K562 (cell line): ENCODE data around the gene DDX41. TPM values are rescaled to one million over a fixed set of nuclear protein-coding genes. Genes with fewer than 3 reads are reported as not detected.

Source experiments
- CBFB ChIP-seq: sonication (generic); formaldehyde crosslinking; IDR thresholded peaks from 2 replicates; pipeline ENCODE4 v1.4.0; 2020; ENCODE audit warnings: mild to moderate bottlenecking, missing genetic modification reagents
- CREB1 ChIP-seq, 2 experiments: sonication (generic) in 1 of 2; formaldehyde crosslinking in 1 of 2; IDR thresholded peaks; 2 replicates each; pipeline versions ENCODE4 v1.6.1 to v1.8.0; 2012 to 2022; ENCODE audit warnings: inconsistent platforms in 1 of 2, mild to moderate bottlenecking in 1 of 2, missing genetic modification reagents in 1 of 2, moderate library complexity in 1 of 2
- DPF2 ChIP-seq: fragments of 450-650 bp; IDR thresholded peaks from 2 replicates; pipeline ENCODE4 v1.6.1; 2016
- EGR1 ChIP-seq: fragments of 450-650 bp; conservative IDR thresholded peaks from 2 replicates; pipeline ENCODE4 v1.6.1; 2017; ENCODE audit warnings: mild to moderate bottlenecking
- ELF2 ChIP-seq: fragments of 250-450 bp; sonication (Bioruptor Pico); IDR thresholded peaks from 2 replicates; pipeline ENCODE4 v1.5.0; 2021; ENCODE audit warnings: mild to moderate bottlenecking
- ESRRA ChIP-seq: fragments of 450-650 bp; IDR thresholded peaks from 2 replicates; pipeline ENCODE4 v1.6.1; 2014; ENCODE audit warnings: low read depth, mild to moderate bottlenecking, moderate library complexity, borderline replicate concordance
- ETS1 ChIP-seq: conservative IDR thresholded peaks from 2 replicates; pipeline ENCODE4 v1.6.1; 2011; ENCODE audit warnings: low read depth, mild to moderate bottlenecking, low read length; ENCODE audit not compliant: control insufficient read depth
- FOSL1 ChIP-seq: fragments of 200-800 bp; sonication (Bioruptor generic); conservative IDR thresholded peaks from 2 replicates; pipeline ENCODE4 v1.6.1; 2016; ENCODE audit warnings: missing genetic modification characterization, missing compliant biosample characterization
- HNRNPK ChIP-seq: fragments of 200-400 bp; formaldehyde crosslinking; IDR thresholded peaks from one replicate; pipeline ENCODE4 v1.6.1; 2018; ENCODE audit warnings: mild to moderate bottlenecking, low read depth, low read length; ENCODE audit not compliant: poor library complexity, severe bottlenecking
- JUND ChIP-seq, 2 experiments: IDR thresholded peaks; 2 replicates in 1 of 2; 3 replicates in 1 of 2; pipeline ENCODE4 v1.6.1; 2011; ENCODE audit warnings: borderline replicate concordance in 2 of 2, low read depth in 2 of 2, low read length in 2 of 2, improper control_type of control experiment in 1 of 2, missing biosample characterization in 1 of 2, missing genetic modification characterization in 1 of 2, missing genetic modification reagents in 1 of 2
- NCOR1 ChIP-seq: fragments of 450-650 bp; IDR thresholded peaks from 2 replicates; pipeline ENCODE4 v1.6.1; 2016; ENCODE audit warnings: mild to moderate bottlenecking, moderate library complexity
- NFE2 ChIP-seq: IDR thresholded peaks from 2 replicates; pipeline ENCODE4 v1.6.1; 2014; ENCODE audit warnings: antibody characterized with exemption, low read depth
- NFIC ChIP-seq: fragments of 450-650 bp; IDR thresholded peaks from 2 replicates; pipeline ENCODE4 v1.6.1; 2017; ENCODE audit warnings: mild to moderate bottlenecking, inconsistent platforms
- PKNOX1 ChIP-seq: fragments of 450-650 bp; IDR thresholded peaks from 2 replicates; pipeline ENCODE4 v1.6.1; 2016
- RCOR1 ChIP-seq, 2 experiments: IDR thresholded peaks; 2 replicates each; pipeline ENCODE4 v1.6.1; 2012; ENCODE audit warnings: low read depth in 2 of 2, low read length in 2 of 2, borderline replicate concordance in 1 of 2, improper control_type of control experiment in 1 of 2
- SUPT5H ChIP-seq: fragments of 450-650 bp; IDR thresholded peaks from 2 replicates; pipeline ENCODE4 v1.6.1; 2016
- XRCC5 ChIP-seq: fragments of 200-400 bp; formaldehyde crosslinking; IDR thresholded peaks from 2 replicates; pipeline ENCODE4 v1.6.1; 2017; ENCODE audit warnings: low read depth, mild to moderate bottlenecking, low read length
- ZBTB33 ChIP-seq: sonication (generic); formaldehyde crosslinking; IDR thresholded peaks from 2 replicates; pipeline ENCODE4 v1.8.1; 2023; ENCODE audit warnings: mild to moderate bottlenecking, missing genetic modification reagents
- ZBTB9 ChIP-seq: fragments of 450-650 bp; formaldehyde crosslinking; IDR thresholded peaks from 2 replicates; pipeline ENCODE4 v1.4.0; 2020; ENCODE audit warnings: mild to moderate bottlenecking, moderate library complexity
- ZC3H4 ChIP-seq: sonication (generic); formaldehyde crosslinking; IDR thresholded peaks from 2 replicates; pipeline ENCODE4 v1.9.0; 2021; ENCODE audit warnings: missing genetic modification reagents, borderline replicate concordance
- ZNF239 ChIP-seq: fragments of 250-450 bp; sonication (Bioruptor Pico); IDR thresholded peaks from 2 replicates; pipeline ENCODE4 v1.4.0; 2020; ENCODE audit warnings: mild to moderate bottlenecking
- polyA plus RNA-seq, 8 experiments: library from polyadenylated mRNA; depleted of rRNA in 4 of 8; stranded (reverse) in 5 of 8; unstranded in 3 of 8; fragments of >200 nt; fragmentation: Nextera tagmentation in 2 of 8; fragmentation: Illumina TruSeq in 1 of 8; extraction: Ambion mirVana in 2 of 8; extraction: Trizol in 1 of 8; gene quantifications; 2 replicates each; pipeline versions ENCODE4 v1.2.1 to v1.2.3, GENCODE V29; 2011 to 2014; ENCODE audit warnings: inconsistent platforms in 1 of 8, missing spikeins in 1 of 8
- total RNA-seq, 7 experiments: library from RNA; depleted of rRNA in 6 of 7; stranded (reverse); fragments of >200 nt in 6 of 7; fragmentation: Illumina TruSeq in 2 of 7; extraction: Trizol in 2 of 7; gene quantifications; 2 replicates each; pipeline versions ENCODE4 v1.2.1 to v1.2.3, GENCODE V29; 2011 to 2021; ENCODE audit warnings: low replicate concordance in 1 of 7

Gene DDX41
- total and polyA plus RNA-seq, 9 of the 15 experiments (the other 6 are each of a cell fraction or from before 2014, with no cell fraction given): 38.2 to 284 (median 116) TPM

- TF ChIP-seq PKNOX1 (0 out of 2 replicates have a peak, but pooled peaks have one; percentile 14), ZBTB33 (no peak), ZBTB9 (CRISPR knock-in tag) (no peak), ETS1 (0 out of 2 replicates have a peak, but pooled peaks have one; percentile 54), FOSL1 (peak; percentile 79), HNRNPK (no peak), SUPT5H (0 out of 2 replicates have a peak, but pooled peaks have one; percentile 38), NCOR1 (peak; percentile 68), CBFB (CRISPR knock-in tag) (0 out of 2 replicates have a peak, but pooled peaks have one; percentile 0), ELF2 (no peak), ZC3H4 (CRISPR knock-in tag) (peak; percentile 45; the same call in 1 of the 2 replicates), CREB1 (IDR thresholded peaks at IDR 0.05) (no peak), CREB1 (CRISPR knock-in tag; IDR thresholded peaks at IDR 0.05) (no peak), ZNF239 (CRISPR knock-in tag) (no peak), ESRRA (peak; percentile 93), EGR1 (0 out of 2 replicates have a peak, but pooled peaks have one; percentile 18), RCOR1 (IDR thresholded peaks at IDR 0.05; ENCODE audit: borderline replicate concordance in 1 of 2, low read depth in 2 of 2, low read length in 2 of 2) (0 out of 4 replicates have a peak, but pooled peaks of 1 of the 2 experiments have one; percentile 5), JUND (IDR thresholded peaks at IDR 0.05; ENCODE audit: borderline replicate concordance, low read depth, low read length) (peak; percentile 56; the same call in 1 of the 2 replicates), JUND (tag; IDR thresholded peaks at IDR 0.05; ENCODE audit: borderline replicate concordance, low read depth, low read length) (peak; percentile 13; the same call in 1 of the 3 replicates), NFE2 (peak; percentile 57), XRCC5 (0 out of 2 replicates have a peak, but pooled peaks have one; percentile 28), NFIC (peak; percentile 86), DPF2 (peak; percentile 79)
Observed at GRCh38 chr5:177494346-177495195, 22.2 kb downstream of the DDX41 start (continued).
